Thyroid gland (tissue), 4 donors: Measurements from ENCODE around the gene EPM2AIP1. TPM values are rescaled to one million over a fixed set of nuclear protein-coding genes. Genes with fewer than 3 reads are reported as not detected.

Experiments used
- DNase-seq, 2 donors: peaks; one replicate each; pipeline ENCODE4 v3.0.0-alpha.2; 2019
- H3K27ac ChIP-seq, 3 donors: fragments of 200-600 bp; sonication (generic); 1 replicate in 2 of 3; 2 replicates in 1 of 3; pipeline ENCODE4 v1.5.1; 2016 to 2019; ENCODE audit warnings: mild to moderate bottlenecking in 1 of 3, moderate library complexity in 1 of 3
- H3K27me3 ChIP-seq: fragments of 200-600 bp; sonication (generic); one replicate; pipeline ENCODE4 v1.5.1; 2019
- H3K36me3 ChIP-seq, 2 donors: fragments of 200-600 bp; sonication (generic); one replicate each; pipeline ENCODE4 v1.5.1; 2016 to 2019
- H3K4me1 ChIP-seq, 2 donors: fragments of 200-600 bp; sonication (generic); one replicate each; pipeline ENCODE4 v1.5.1; 2017 to 2019
- H3K4me3 ChIP-seq, 3 donors: fragments of 200-600 bp; sonication (generic); replicated peaks in 1 of 3; 1 replicate in 2 of 3; 2 replicates in 1 of 3; pipeline ENCODE4 v1.5.1; 2016; ENCODE audit warnings: mild to moderate bottlenecking in 1 of 3
- H3K9me3 ChIP-seq: fragments of 200-600 bp; sonication (generic); one replicate; pipeline ENCODE4 v1.5.1; 2017
- POLR2A ChIP-seq, 2 donors: fragments of 450-650 bp; IDR thresholded peaks; one replicate each; pipeline ENCODE4 v1.6.1; 2017; ENCODE audit warnings: antibody characterized with exemption in 2 of 2, mild to moderate bottlenecking in 2 of 2, moderate library complexity in 1 of 2
- WGBS, 2 donors: methylation state at CpG; one replicate each; pipeline ENCODE4 v1.1.5; 2017; 5-methylcytosine and 5-hydroxymethylcytosine counted together
- intact Hi-C: fragments of 100-400 bp; cut with DNase I; formaldehyde crosslinking; loops from one replicate; pipeline ENCODE4 v1.15.1; 2023
- total RNA-seq, 4 donors: library from RNA; depleted of rRNA; stranded (reverse); fragments of >200 nt; gene quantifications; one replicate each; pipeline ENCODE4 v1.2.3, GENCODE V29; 2016
- TF ChIP-seq, protein P1 (sequence below), 6 experiments: fragments of 200-600 bp in 3 of 6; fragments of 450-650 bp in 3 of 6; sonication (generic) in 3 of 6; IDR thresholded peaks; one replicate each; pipeline ENCODE4 v1.5.1; 2016 to 2019; ENCODE audit warnings: antibody characterized with exemption in 6 of 6, mild to moderate bottlenecking in 2 of 6, inconsistent platforms in 1 of 6, moderate library complexity in 1 of 6

Gene EPM2AIP1
- total RNA-seq, 4 donors from 2014 or later = 25.3 to 48.0 (median 35.0) TPM

DNA sequence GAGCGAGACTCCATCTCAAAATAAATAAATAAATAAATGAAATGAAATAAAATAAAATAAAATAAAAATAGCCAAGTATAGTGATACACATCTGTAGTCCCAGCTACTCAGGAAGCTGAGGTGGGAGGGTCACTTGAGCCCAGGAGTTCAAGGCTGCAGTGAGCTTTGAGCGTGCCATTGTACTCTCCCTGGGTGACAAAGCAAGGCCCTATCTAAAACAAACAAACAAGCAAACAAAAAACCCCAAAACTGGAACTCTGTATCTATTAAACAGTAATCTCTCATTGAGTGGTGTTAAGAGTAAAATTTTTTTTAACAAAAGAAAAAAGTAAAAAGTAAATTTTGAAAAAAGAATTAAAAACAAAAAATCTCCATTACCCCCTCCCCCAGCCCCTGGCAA lies 20.8 kb downstream of the EPM2AIP1 start:
- 95 to 100% methylated on average over 2 of the region's 2 CpGs for WGBS, 2 donors
- Histone ChIP-seq H3K9me3 (no peaks in the 10 kb centered on the region), H3K27me3 (no peaks in the 10 kb centered on the region), H3K4me3 (no peak overlapping the region), H3K36me3 (no peaks in the 10 kb centered on the region), H3K27ac (no peak overlapping the region), H3K4me1 (peaks cover 6 to 10% of the 10 kb centered on the region in 2 donors)
- TF ChIP-seq POLR2A (IDR thresholded peaks at IDR 0.05) = no peak
- TF ChIP-seq, protein P1, sequence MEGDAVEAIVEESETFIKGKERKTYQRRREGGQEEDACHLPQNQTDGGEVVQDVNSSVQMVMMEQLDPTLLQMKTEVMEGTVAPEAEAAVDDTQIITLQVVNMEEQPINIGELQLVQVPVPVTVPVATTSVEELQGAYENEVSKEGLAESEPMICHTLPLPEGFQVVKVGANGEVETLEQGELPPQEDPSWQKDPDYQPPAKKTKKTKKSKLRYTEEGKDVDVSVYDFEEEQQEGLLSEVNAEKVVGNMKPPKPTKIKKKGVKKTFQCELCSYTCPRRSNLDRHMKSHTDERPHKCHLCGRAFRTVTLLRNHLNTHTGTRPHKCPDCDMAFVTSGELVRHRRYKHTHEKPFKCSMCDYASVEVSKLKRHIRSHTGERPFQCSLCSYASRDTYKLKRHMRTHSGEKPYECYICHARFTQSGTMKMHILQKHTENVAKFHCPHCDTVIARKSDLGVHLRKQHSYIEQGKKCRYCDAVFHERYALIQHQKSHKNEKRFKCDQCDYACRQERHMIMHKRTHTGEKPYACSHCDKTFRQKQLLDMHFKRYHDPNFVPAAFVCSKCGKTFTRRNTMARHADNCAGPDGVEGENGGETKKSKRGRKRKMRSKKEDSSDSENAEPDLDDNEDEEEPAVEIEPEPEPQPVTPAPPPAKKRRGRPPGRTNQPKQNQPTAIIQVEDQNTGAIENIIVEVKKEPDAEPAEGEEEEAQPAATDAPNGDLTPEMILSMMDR (IDR thresholded peaks at IDR 0.05) = no peak
- intact Hi-C loops = no loop called here
- no peak for DNase-seq

DNA sequence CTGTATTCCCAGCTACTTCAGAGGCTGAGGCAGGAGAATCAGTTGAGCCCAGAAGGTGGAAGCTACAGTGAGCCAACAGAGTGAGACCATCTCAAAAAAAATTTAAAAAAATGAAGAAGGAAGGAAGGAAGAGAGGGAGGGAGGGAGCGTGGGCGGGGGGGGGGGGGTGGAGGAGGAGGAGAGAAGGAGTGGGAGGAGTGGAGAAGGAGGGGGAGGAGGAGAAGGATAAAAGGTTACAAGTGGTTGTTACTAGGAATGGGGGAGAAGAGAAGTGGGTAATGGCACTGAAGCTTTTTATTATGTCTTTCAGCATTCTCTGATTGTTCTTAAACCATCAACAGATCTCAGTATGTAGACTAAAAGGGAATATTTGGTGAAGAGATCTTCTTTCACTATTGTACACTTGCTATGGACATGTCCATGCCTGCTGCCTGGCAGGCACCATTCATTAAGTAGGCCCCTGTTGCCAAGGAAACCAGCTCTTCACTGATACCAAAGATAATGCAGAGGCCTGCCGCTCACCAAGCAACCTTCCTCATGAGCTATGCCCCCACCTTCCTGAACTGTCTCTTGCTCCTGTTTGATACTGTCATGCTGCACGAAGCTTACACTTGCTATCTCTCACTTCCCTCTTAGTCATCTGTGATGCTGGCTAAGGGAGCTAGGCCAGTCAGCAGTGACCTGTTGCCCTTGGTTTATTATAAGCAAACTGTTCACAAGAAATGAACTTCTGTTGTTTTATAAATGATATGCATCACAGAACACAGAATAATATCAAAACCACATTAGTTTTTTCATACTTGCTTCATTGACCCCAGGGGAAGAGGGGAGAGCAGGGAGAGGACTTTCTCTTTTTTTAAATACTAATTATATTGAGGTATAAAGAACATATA lies 23.1 kb downstream of the EPM2AIP1 start:
- Histone ChIP-seq H3K27ac (peak overlapping the region; percentile 52 to 76 (median 64)), H3K9me3 (no peaks in the 10 kb centered on the region), H3K36me3 (no peaks in the 10 kb centered on the region), H3K4me1 (peaks cover 21 to 23% of the 10 kb centered on the region in 2 donors), H3K27me3 (no peaks in the 10 kb centered on the region), H3K4me3 (no peak overlapping the region)
- TF ChIP-seq POLR2A (IDR thresholded peaks at IDR 0.05) = no peak
- TF ChIP-seq, protein P1 (IDR thresholded peaks at IDR 0.05) = no peak
- peak; percentile 27 to 46 for DNase-seq
- intact Hi-C loops = no loop called here
- 26 to 31% methylated on average over 4 of the region's 4 CpGs for WGBS, 2 donors

DNA sequence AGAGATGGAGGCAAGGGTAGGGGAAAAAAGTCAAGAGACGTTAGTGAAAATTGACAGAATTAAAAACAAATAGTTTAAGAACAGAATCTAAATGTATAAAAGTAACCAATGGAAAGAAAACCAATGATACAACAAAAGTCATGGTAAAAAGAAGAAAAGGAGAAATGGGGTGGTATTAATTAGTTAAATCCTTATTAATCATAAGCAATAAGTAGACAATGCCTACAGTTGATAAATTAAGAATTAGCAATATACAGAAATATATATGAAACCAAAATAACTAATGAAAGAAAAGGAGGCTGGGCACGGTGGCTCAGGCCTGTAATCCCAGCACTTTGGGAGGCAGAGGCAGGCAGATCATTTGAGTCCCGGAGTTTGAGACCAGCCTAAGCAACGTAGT lies 23.8 kb downstream of the EPM2AIP1 start:
- intact Hi-C loops = no loop called here
- H3K4me1 ChIP-seq = peaks cover 22 to 25% of the 10 kb centered on the region in 2 donors
- 83 to 86% methylated on average over 4 of the region's 4 CpGs for WGBS, 2 donors
- peak overlapping the region; percentile 52 to 76 (median 64) for H3K27ac ChIP-seq
- no peak for TF ChIP-seq POLR2A (IDR thresholded peaks at IDR 0.05)
- TF ChIP-seq, protein P1 (IDR thresholded peaks at IDR 0.05) = no peak
- no peaks in the 10 kb centered on the region for H3K36me3 ChIP-seq
- H3K9me3 ChIP-seq = no peaks in the 10 kb centered on the region
- no peaks in the 10 kb centered on the region for H3K27me3 ChIP-seq
- H3K4me3 ChIP-seq = no peak overlapping the region
- no peak for DNase-seq

DNA sequence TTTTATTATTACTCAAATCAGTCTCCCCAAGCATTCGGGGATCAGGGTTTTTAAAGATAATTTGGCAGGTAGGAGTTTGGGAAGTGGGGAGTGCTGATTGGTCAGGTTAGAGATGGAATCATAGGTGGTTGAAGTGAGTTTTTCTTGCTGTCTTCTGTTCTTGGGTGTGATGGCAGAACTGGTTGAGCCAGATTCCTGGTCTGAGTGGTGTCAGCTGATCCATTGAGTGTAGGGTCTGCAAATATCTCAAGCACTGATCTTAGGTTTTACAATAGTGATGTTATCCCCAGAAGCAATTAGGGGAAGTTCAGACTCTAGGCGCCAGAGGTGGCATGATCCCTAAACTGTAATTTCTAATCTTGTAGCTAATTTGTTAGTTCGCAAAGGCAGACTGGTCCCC lies 27.5 kb downstream of the EPM2AIP1 start:
- DNase-seq = peak; percentile 90 to 91
- 37 to 38% methylated on average over 3 of the region's 3 CpGs for WGBS, 2 donors
- peak overlapping the region; percentile 87 to 96 (median 94) for H3K27ac ChIP-seq
- H3K36me3 ChIP-seq = no peaks in the 10 kb centered on the region
- H3K4me1 ChIP-seq = peaks cover 22 to 27% of the 10 kb centered on the region in 2 donors
- H3K9me3 ChIP-seq = no peaks in the 10 kb centered on the region
- no peaks in the 10 kb centered on the region for H3K27me3 ChIP-seq
- peak in 1 of 2 donors; percentile 46 for TF ChIP-seq POLR2A (IDR thresholded peaks at IDR 0.05)
- TF ChIP-seq, protein P1 (IDR thresholded peaks at IDR 0.05) = peak in 1 of 6 experiments; percentile 28
- no peak overlapping the region for H3K4me3 ChIP-seq
- intact Hi-C loops = no loop called here

DNA sequence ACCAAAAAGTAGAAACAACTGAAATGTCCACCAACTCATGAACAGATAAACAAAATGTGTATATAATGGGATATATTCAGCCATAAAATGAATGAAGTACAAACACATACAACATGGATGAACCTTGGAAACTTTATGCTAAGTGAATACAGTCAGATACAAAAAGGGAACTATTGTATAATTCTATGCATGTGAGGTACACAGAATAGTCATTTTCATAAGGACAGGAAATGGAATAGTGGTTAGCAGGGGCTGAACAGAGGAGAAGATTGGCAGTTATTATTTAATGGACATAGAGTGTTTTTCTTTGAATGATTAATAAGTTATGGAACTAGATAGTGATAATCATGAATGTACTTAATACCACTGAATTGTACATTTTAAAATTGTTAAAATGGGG lies 28.1 kb downstream of the EPM2AIP1 start:
- H3K4me3 ChIP-seq = no peak overlapping the region
- H3K27ac ChIP-seq = peak overlapping the region; percentile 87 to 96 (median 94)
- intact Hi-C loops = loop anchor here (5.0 kb wide), 1 partner anchor 233 kb away; no protein-coding TSS in a partner anchor
- H3K9me3 ChIP-seq = no peaks in the 10 kb centered on the region
- TF ChIP-seq, protein P1 (IDR thresholded peaks at IDR 0.05) = no peak
- no peak for TF ChIP-seq POLR2A (IDR thresholded peaks at IDR 0.05)
- DNase-seq = no peak
- peaks cover 28 to 30% of the 10 kb centered on the region in 2 donors for H3K4me1 ChIP-seq
- H3K27me3 ChIP-seq = no peaks in the 10 kb centered on the region
- no peaks in the 10 kb centered on the region for H3K36me3 ChIP-seq
